ENCODE measurements around the gene TAF7. TPM values are rescaled to one million over a fixed set of nuclear protein-coding genes. Genes with fewer than 3 reads are reported as not detected.
"Not testable (repeated sequence)": the region's sequence is repeated elsewhere in the genome, so short reads cannot be mapped to it uniquely, and the experiment has no call there.

TAF7 gene
- total RNA-seq, 1 donor from 2014 or later, result 83.8 TPM

DNA sequence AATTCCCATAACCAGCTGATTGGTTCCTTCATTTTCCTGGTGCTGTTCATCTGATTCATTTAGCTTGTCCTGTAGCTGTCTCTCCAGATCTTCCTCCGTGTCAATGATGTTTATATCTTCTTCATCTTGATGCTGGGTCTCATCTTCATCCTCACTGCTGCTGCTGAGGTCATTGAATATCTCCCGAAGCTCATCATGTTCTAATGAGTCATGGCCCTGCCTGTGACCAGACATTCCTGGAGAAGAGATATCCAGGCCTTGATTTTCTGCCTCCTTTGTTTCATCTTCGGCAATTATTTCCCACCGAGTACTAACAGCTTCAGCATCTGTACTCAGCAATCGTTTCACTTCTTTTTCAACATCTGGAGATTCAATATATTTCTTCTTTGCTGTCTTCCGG, 1.4 kb downstream of the TAF7 start:
- peaks cover 57% of the 10 kb centered on the region for H3K9me3 Mint-ChIP-seq (ENCODE audit: unreplicated experiment)
- no peak overlapping the region for H3K27ac Mint-ChIP-seq (ENCODE audit: unreplicated experiment)
- no peak for DNase-seq (ENCODE audit: extremely low spot score, unreplicated experiment)
- H3K4me3 Mint-ChIP-seq (ENCODE audit: unreplicated experiment), result peak overlapping the region; percentile 98
- TF ChIP-seq CTCF (IDR thresholded peaks at IDR 0.05), result no peak
- peaks cover 71% of the 10 kb centered on the region for H3K36me3 Mint-ChIP-seq (ENCODE audit: unreplicated experiment)
- H3K27me3 Mint-ChIP-seq (ENCODE audit: unreplicated experiment), result no peaks in the 10 kb centered on the region
- peaks cover 12% of the 10 kb centered on the region for H3K4me1 Mint-ChIP-seq (ENCODE audit: unreplicated experiment)

DNA sequence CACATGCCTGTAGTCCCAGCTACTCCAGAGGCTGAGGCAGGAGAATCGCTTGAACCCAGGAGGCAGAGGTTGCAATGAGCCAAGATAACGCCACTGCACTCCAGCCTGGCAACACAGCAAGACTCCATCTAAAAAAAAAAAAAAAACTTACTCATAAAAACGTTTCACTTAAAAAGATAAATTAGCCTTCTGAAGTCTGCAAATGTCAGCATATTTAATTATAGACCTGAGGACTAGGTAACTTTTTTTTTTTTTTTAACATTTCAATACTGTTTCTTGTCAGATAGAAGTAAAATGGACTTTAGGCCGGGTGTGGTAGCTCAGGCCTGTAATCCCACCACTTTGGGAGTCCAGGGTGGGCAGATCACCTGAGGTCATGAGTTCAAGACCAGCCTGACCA, 3.6 kb downstream of the TAF7 start:
- H3K36me3 Mint-ChIP-seq (ENCODE audit: unreplicated experiment), result peaks cover 88% of the 10 kb centered on the region
- H3K4me3 Mint-ChIP-seq (ENCODE audit: unreplicated experiment); H3K27me3 Mint-ChIP-seq (ENCODE audit: unreplicated experiment); H3K27ac Mint-ChIP-seq (ENCODE audit: unreplicated experiment); DNase-seq (ENCODE audit: extremely low spot score, unreplicated experiment): not testable (repeated sequence)
- H3K9me3 Mint-ChIP-seq (ENCODE audit: unreplicated experiment), result peaks cover 62% of the 10 kb centered on the region
- H3K4me1 Mint-ChIP-seq (ENCODE audit: unreplicated experiment), result peaks cover 12% of the 10 kb centered on the region

DNA sequence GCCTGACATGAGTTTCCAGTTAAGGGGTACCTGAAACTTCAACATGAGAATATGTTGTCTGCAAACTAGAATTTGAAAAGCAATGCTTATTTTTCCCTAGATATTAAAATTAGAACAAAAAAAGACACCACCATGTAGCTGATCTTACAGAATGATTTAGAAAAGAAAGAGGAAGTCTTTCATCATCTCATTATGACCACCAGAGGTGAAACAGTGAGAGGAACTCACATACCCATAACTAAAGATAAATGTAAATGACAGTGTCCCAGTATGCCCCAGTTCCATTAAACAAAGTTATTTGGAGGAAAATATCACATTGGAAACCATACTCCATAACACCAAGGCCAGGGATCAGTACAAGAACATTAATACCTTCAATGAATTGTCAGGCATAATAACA, 6.9 kb downstream of the TAF7 start:
- H3K27me3 Mint-ChIP-seq (ENCODE audit: unreplicated experiment), result no peaks in the 10 kb centered on the region

DNA sequence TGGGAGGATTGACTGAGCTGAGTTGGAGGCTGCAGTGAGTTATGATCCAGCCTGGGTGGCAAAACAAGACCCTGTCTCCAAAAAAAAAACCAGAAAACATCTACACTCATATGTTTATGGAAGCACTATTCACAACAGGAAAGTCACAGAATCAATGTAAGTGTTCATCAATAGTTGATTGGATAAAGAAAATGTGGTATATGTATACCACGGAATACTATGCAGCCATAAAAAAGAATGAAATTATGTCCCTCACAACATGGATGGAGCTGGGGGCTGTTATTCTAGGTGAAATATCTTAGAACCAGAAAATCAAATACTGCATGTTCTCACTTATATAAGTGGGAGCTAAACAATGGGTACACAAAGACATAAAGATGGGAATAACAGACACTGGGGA, 14.0 kb downstream of the TAF7 start:
- Mint-ChIP-seq H3K9me3 (ENCODE audit: unreplicated experiment) (peaks cover 35% of the 10 kb centered on the region), H3K27me3 (ENCODE audit: unreplicated experiment) (no peaks in the 10 kb centered on the region), H3K27ac (ENCODE audit: unreplicated experiment) (no peak overlapping the region), H3K4me1 (ENCODE audit: unreplicated experiment) (no peaks in the 10 kb centered on the region), H3K4me3 (ENCODE audit: unreplicated experiment) (no peak overlapping the region), H3K36me3 (ENCODE audit: unreplicated experiment) (peaks cover 33% of the 10 kb centered on the region)
- DNase-seq (ENCODE audit: extremely low spot score, unreplicated experiment), result no peak
- TF ChIP-seq CTCF (IDR thresholded peaks at IDR 0.05), result no peak

More for the DNA sequence above, 6.9 kb downstream of the TAF7 start:
- Mint-ChIP-seq H3K4me3 (ENCODE audit: unreplicated experiment) (no peak overlapping the region), H3K4me1 (ENCODE audit: unreplicated experiment) (peaks cover 1% of the 10 kb centered on the region), H3K27ac (ENCODE audit: unreplicated experiment) (no peak overlapping the region), H3K9me3 (ENCODE audit: unreplicated experiment) (peaks cover 55% of the 10 kb centered on the region), H3K36me3 (ENCODE audit: unreplicated experiment) (peaks cover 81% of the 10 kb centered on the region)
- no peak for TF ChIP-seq CTCF (IDR thresholded peaks at IDR 0.05)
- DNase-seq (ENCODE audit: extremely low spot score, unreplicated experiment), result no peak

GRCh38 chr5:141303756-141304155, 16.8 kb downstream of the TAF7 start, which contains the start of gene SLC25A2:
TSS of gene SLC25A2 (minus strand) at chr5:141304049. CDS start at chr5:141303865, 184 bp downstream.
- Mint-ChIP-seq H3K4me3 (ENCODE audit: unreplicated experiment) (no peak within 1 kb of the TSS), H3K27me3 (ENCODE audit: unreplicated experiment) (no peaks in the 10 kb centered on the region), H3K4me1 (ENCODE audit: unreplicated experiment) (no peaks in the 10 kb centered on the region), H3K36me3 (ENCODE audit: unreplicated experiment) (peaks cover 19% of the 10 kb centered on the region), H3K9me3 (ENCODE audit: unreplicated experiment) (peaks cover 32% of the 10 kb centered on the region), H3K27ac (ENCODE audit: unreplicated experiment) (no peak within 1 kb of the TSS)
- DNase-seq (ENCODE audit: extremely low spot score, unreplicated experiment), result no peak
- TF ChIP-seq CTCF (IDR thresholded peaks at IDR 0.05), result no peak

GRCh38 chr5:141298376-141298775, 22.2 kb downstream of the TAF7 start:
- peaks cover 49% of the 10 kb centered on the region for H3K9me3 Mint-ChIP-seq (ENCODE audit: unreplicated experiment)
- H3K36me3 Mint-ChIP-seq (ENCODE audit: unreplicated experiment), result peaks cover 14% of the 10 kb centered on the region
- H3K4me3 Mint-ChIP-seq (ENCODE audit: unreplicated experiment), result no peak overlapping the region
- no peaks in the 10 kb centered on the region for H3K4me1 Mint-ChIP-seq (ENCODE audit: unreplicated experiment)
- TF ChIP-seq CTCF (IDR thresholded peaks at IDR 0.05), result no peak
- no peaks in the 10 kb centered on the region for H3K27me3 Mint-ChIP-seq (ENCODE audit: unreplicated experiment)
- no peak for DNase-seq (ENCODE audit: extremely low spot score, unreplicated experiment)
- no peak overlapping the region for H3K27ac Mint-ChIP-seq (ENCODE audit: unreplicated experiment)
